Stimulated activated CD4-positive, alpha-beta T cell treated with anti-CD3 and anti-CD28 coated beads, Interleukin-4, amount 100 ng/mL, for 48 hours (primary cell): ENCODE data around the gene SMYD4.
"Not testable (repeated sequence)": the region's sequence is repeated elsewhere in the genome, so short reads cannot be mapped to it uniquely, and the experiment has no call there.

Experiments
- DNase-seq, 2 donors: peaks; one replicate each; pipeline ENCODE4 v3.0.0-alpha.2; 2020; ENCODE audit warnings: low read depth in 2 of 2

Gene SMYD4, protein sequence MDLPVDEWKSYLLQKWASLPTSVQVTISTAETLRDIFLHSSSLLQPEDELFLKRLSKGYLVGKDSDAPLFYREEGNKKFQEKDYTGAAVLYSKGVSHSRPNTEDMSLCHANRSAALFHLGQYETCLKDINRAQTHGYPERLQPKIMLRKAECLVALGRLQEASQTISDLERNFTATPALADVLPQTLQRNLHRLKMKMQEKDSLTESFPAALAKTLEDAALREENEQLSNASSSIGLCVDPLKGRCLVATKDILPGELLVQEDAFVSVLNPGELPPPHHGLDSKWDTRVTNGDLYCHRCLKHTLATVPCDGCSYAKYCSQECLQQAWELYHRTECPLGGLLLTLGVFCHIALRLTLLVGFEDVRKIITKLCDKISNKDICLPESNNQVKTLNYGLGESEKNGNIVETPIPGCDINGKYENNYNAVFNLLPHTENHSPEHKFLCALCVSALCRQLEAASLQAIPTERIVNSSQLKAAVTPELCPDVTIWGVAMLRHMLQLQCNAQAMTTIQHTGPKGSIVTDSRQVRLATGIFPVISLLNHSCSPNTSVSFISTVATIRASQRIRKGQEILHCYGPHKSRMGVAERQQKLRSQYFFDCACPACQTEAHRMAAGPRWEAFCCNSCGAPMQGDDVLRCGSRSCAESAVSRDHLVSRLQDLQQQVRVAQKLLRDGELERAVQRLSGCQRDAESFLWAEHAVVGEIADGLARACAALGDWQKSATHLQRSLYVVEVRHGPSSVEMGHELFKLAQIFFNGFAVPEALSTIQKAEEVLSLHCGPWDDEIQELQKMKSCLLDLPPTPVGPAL

DNA sequence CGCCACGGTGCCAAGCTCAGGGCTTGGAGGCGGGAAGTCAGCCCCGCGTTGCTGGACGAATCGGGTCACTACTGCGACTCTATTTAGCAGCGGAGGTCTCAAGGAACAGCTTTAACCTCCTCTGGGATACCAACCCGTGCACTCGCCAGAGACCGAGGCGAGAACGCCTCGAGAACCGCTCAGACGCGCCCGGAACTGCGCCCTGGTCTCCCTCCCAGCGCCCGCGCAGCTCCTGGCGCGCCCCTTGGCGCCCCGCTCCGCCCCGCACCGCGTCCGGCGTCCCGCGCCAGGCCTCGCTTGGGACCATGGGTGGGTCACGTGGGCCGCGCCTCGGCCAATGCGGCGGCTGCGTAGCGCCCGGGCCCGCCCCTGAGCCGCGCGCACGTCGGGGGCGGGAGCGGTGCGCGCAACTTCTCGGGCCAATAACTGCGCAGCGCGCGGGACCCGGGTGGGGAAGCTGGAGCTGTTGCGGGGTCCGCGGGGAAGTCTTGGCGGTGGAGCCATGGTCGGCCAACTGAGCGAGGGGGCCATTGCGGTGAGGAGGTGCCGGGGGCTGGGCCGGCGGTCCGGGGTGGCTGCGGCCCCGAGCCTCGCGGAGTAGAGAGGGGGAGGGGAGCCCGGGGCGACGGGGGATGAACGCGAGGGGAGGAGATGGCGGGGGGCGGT, at the start of gene SMYD4, which contains the start of gene RPA1:
SMYD4 (minus strand) TSS at position 311 of the 666 bp plus-strand sequence. CDS start 1,908 bp downstream, outside the sequence.
RPA1 (plus strand) TSS at position 414 of the 666 bp plus-strand sequence; CDS start at position 503, 89 bp downstream.
- DNase-seq = peak; percentile 79 to 87

DNA sequence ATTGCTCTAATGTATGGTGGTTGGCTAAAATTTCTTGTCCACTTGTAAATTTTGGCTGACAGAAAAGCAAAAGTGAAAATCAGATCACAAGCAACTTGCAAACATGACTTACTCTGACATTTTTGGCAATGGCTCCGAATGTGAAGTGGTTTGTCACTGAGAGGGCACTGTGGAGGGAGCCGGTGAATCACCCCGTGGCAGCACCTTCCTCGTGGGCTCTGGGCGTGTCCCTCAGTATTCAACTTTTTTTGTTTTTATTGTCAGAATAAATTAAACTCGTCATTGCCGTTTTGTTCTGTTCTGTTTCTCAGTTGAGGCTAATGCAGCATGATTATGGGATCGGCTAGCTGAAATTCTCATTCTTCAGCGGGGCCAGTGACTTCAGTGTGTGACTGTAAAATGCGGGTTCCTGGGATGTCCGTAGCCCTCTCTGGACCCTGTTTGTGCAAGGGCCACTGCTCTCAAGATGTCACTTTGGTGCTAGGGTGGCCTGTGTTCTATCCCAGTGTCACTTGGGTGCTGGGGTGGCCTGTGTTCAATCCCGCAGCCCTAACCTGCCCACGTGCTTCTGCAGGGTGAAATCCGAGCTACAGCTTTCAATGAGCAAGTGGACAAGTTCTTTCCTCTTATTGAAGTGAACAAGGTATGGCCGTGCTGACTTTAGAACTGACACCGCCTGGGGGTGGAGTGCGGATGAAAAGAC, 48.9 kb upstream of the SMYD4 start:
- no peak for DNase-seq

DNA sequence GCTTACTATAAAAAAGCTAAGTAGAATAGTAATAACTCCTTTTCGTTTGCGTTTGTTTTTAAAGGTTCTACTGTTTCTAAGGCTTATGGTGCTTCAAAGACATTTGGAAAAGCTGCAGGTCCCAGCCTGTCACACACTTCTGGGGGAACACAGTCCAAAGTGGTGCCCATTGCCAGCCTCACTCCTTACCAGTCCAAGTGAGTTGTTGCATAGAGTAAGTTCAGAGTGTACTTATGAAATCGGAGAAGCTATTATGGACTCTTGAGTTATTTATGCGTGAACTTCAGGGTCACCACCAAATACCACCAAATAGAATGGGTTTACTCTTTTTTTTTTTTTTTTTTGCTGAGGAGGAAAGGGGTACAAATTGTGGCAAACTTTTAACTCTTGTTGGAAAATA, 45.9 kb upstream of the SMYD4 start:
- no peak for DNase-seq

DNA sequence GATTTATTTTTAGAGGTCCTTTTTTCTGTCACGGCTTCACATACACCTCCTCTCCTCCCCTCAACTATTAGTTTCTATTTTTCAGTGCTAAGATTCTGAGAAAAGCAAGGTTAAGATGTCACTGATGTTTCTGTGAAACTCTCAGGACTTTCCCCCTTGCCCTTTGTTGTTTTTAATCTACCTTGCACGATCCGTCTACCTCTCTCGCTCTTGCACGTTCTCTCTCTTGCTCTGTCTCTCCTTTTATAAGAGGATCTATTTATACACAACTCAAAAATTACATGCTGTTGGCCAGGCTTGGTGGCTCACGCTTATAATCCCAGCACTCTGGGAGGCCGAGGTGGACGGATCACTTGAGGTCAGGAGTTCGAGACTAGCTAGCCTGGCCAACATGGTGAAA, 43.7 kb upstream of the SMYD4 start:
- DNase-seq = no peak

DNA sequence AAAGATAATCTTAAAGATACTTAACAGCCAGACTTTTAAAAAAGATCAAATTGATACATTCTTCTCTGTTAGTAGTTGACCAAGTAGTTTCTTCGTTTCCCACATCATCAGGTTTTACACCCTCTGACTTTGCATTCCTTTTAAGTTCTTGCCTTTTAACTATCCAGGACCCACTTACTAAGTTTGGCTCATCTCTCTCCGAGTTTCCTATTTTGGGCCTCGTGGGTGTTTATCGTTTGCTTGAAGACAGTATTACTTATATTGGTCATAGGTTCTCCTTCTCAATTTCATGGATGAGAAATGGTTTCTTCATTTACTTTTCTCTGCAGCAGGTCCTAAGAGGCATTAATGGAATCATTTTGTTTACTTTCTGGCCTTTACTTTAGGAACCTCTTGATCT, 43.3 kb upstream of the SMYD4 start:
- no peak for DNase-seq

DNA sequence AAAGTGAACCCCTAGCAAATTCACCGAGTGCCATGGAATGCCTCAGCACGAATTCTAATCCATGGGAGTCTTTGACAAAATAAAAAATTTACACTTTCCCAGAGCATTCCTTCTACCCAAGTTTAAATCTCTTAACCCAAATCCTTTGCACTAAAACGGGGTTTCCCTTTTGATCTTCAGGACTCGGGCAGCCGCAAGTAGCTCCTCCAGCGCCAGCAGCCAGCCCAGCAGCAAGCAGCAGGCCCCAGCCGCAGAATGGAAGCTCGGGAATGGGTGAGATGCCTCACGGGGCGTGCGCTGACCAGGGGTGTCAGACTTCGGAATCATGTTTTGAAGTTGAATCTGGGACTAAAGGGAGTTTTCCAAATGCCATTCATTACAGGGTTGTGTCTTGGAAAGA, 42.6 kb upstream of the SMYD4 start:
- DNase-seq = no peak

DNA sequence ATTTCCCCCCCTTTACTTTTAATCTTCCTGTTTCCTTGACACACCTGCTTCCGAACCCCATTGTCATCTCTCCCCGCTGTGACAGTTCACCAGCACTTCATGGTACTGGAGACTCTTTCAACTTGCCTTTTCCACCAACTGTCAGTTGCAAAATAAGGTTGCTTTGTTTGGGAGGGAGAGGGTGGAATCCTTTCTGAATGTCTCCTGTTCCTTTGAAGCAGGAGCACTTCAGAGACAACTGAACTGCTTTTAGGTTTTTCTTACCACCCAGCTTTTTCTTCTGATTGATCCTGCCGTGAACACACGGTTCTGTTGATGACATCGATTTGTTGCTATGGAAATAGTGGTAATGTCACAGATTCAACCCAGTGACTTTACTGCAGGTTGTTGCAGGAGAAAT, 42.1 kb upstream of the SMYD4 start:
- DNase-seq = no peak

DNA sequence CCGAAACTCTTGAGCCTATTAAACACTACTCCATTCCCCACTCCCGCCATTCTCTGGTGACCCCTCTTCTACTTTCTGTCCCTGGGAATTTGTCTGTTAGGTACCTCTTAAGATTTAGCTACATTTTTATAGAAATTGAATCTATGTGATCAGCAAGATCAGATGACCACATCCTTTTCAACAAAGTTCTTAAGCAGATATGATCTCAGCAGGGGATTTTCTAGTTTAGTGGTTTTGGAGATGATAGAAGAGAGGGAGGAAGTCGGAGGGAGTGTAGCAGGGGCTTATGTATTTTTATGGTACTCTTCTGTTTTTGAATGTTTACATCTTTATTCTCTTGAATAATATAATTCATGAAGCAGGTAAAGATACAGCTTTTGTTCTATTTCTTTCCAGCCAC, 40.9 kb upstream of the SMYD4 start:
- DNase-seq = no peak

DNA sequence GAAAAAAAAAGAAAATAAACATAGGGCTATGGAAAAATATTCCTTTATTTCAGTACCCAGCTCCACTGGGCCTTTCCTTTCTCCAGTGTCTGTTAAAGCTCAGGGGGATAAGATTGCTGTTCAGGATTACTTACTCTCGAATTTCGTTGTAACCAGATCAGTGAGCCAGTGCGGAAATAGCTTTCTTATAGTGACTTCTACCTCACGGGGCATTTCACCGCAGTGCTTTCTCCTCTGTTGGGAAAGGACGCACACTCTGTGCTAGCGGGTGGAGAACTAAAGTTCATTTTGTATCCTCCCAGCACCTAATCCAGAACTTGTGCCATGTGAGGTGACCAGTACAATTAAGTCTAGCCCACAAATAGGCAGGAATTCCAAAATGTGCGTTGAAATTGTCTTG, 38.4 kb upstream of the SMYD4 start:
- no peak for DNase-seq

DNA sequence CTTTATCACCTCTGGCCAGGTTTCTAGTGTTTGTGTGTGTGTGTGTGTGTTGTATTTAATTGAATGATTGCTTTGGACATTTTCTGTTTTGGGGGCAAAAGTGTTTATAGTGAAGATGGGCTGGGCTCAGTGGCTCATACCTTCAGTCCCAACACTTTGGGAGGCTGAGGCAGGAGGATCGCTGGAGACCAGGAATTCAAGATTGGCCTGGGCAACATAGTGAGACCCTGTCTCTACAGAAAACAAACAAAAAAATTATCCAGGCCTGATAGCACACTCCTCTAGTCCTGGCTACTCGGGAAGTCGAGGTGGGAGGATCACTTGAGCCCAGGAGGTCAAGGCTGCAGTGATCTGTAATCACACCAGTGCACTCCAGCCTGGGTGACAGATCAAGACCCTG, 37.6 kb upstream of the SMYD4 start:
- no peak for DNase-seq

DNA sequence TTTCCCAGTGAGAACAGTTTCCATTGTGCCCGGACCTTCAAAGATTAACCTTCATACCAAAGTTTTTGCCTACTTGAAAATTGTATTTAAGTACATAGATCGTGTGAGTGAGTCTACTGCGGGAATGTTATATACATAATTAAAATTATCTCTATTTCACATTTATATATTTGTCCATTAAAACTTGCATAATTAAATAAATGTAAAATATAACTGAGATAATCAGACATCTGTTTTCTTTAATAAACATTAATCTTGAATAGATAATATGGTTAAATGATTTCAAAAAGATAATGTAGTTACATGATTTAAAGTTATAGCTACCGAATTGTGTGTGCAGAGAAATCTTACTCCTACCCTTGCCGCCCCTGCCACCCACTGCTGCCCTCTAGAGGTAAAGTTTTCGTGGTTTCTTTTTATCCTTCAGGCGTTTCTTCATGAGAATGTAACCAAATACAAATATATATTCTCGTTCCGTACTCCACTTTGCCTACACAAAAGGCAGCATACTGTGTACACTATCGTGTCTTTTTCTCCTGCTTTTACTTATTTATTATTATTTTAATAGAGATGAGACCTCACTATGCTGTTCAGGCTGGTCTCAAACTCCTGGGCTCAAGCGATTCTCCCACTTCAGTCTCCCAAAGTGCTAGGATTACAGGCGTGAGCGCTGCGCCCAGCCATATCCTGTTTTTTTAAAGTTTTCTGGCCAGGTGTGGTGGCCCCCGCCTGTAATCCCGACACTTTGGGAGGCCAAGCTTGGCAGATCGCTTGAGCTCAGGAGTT, 35.7 kb upstream of the SMYD4 start:
- peak; percentile 34 to 37 for DNase-seq

DNA sequence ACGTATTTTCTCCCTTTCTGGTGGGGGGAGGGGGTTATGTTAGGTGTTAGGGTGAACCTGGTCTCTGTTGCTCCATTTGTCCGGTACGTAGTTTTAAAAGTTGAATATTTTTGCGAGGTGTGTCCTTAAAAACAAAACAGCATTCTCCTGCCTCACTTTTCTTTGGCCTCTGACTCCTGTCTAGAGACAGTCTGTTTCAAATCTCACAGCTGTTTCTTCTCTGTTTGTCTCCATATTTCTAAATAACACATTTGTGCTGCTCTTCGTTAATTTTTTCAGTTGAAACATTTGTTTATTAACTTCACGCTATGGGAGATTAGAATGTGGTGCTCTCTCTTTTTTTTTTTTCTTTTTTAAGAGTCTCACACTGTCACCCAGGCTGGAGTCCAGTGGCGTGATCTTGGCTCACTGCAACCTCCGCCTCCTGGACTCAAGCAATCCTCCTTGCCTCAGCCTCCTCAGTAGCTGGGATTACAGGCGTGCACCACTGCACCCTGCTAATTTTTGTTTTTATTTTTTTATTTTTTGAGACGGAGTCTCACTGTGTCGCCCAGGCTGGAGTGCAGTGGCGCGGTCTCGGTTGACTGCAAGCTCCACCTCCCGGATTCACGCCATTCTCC, 31.8 kb upstream of the SMYD4 start:
- no peak for DNase-seq

DNA sequence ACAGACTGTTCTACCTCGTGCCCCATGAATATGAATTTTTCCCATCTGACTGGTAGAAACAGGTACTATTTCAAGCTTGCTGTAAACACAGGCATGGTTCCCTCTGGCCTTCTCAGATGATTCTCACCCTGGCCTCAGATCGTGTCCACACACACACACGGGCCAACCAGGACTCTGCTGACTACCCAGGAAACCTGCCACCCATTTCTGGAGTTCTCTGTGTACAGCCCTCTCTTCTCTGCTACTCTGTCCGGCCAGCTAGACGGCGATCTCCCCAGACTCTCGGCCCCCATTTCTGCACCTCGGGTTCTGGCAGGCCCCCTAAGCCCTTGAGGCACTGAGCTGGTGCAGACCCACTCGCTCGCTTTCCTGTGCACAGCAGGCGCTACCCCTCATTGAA, 31.3 kb upstream of the SMYD4 start:
- no peak for DNase-seq

DNA sequence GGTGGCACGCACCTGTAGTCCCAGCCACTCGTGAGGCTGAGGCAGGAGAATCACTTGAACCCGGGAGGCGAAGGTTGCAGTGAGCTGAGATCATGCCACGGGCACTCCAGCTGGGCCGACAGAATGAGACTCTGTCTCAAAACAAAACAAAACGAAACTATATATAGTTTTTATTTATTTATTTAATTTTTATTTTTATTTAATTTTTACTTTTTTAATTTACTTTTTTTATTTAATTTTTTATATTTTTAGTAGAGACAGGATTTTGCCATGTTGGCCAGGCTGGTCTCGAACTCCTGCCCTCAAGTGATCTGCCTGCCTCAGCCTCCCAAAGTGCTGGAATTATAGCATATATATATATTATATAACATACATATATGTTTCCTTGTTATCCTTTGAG, 26.8 kb upstream of the SMYD4 start:
- DNase-seq = not testable (repeated sequence)

DNA sequence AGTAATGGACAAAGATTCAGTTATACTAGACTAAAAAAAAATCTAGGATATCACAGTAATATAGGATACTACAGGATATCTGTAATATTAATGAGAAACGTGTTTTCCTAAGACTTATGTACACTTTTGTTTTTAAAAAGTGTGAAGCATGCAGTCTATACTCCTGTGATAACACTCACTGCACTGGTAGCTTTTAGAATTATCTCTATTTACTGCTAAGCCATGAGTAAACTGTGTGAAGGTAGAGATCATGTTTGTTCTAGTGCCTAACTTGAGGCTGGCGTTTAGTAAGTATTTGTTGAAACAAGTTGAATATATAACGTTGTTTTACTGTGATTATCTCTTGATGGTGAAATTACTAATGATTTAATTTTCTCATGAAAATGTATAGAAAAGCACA, 24.0 kb upstream of the SMYD4 start:
- no peak for DNase-seq

DNA sequence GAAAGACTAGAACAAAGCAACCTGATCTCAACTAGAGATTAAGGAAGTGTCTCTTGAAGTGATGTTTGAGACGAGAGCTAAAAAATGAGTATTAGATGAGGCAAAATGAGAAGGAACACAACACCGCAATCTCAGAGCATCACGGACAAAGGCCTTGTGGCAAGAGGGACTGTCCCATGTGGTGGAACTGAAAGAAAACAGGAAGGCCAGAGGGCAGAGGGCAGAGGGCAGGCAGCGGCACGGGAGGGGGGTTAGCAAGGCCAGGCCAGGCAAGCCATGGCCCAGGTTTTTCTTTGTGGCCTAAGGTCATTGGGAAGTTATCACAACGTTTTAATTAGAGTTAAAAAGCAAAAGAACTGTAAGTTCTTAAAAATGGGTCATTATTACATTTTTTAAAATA, 22.6 kb upstream of the SMYD4 start:
- DNase-seq = no peak

DNA sequence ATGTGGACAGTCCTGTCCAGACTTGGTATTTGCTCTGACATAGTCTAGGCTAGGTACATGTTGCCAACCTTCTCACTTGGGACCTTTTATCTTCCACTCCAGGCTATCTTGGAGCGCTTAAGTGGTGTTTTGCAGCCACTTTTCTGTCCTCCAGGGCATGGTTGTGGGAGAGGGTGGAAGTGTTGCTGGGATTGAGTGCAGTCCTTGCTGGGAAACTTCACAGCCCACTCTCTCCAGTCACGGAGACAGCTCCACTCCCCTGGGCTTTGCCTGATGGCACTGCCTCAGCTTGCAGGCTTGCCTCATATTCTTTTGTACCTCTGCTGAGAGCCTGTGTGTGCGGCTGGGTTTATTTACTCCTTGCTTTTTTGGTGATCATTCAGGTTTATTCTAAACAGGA, 17.5 kb upstream of the SMYD4 start:
- no peak for DNase-seq

DNA sequence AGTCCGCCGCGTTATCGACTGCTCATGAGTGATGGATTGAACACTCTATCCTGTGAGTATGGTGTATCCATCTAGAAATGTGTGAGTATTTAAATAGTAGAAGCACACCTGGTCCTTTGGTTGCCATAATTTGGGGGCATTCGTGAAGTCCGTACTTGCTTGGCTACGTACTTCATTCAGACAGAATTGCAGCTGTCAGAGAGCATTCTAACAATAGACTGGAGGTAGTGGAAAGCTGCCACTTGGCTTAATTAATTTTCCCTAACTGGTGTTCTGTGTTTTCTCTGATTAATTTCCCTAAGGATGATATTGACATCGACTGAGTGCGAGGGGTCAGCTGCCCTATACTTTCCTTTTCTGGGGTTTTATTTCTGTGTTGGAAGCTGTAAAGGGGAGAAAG, 14.2 kb upstream of the SMYD4 start:
- no peak for DNase-seq

DNA sequence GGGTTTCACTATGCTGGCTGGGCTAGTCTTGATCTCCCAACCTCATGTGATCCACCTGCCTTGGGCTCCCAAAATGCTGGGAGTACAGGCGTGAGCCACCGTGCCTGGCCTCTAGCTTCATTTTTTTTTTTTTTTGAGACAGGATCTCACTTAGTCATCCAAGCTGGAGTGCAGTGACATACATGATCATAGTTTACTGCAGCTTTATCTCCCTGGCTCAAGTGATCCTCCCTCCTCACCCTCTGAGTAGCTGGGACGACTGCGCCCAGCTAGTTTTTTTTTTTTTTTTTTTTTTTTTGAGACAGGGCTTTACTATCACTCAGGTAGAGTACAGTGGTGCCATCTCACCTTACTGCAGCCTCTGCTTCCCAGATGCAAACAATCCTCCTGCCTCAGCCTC, 9.8 kb upstream of the SMYD4 start:
- DNase-seq = no peak

DNA sequence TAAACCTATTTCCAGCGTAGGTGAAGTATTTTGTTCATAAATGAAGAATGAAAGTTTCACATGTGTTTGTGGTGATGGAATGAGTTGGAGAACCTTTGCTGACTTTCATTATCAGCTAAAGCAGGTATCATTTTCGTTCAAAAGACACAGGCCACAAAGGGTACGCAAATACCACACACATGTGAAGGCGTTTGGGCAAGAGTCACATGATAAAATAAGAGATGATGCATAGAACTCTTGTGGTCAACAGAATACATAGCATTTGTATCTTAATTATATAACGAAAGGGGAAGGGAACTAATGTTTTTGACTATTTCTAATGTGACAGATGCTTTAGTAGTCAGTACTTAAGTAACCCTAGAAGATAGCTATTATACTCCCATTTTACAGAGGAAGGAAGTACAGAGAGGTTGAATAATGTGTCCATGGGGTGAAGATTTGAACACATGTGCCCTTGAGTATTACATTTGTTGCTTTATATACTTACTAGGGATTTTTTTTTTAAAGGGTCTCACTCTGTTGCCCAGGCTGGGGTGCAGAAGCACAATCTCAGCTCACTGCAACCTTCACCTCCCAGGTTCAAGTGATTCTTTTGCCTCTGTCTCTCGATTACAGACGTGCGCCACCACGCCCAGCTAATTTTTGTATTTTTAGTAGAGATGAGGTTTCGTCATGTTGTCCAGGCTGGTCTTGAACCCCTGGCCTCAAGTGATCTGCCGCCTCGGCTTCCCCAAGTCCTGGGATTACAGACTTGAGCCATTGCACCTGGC, 4.9 kb upstream of the SMYD4 start:
- no peak for DNase-seq
